ENCODE measurements around the gene SPCS3.
A peak's percentile ranks its signal among the peaks of the same experiment; 100 is the strongest.

SPCS3 gene

GRCh38 chr4:176309772-176310171 lies 10.0 kb upstream of the SPCS3 start:
- H3K4me3 ChIP-seq (replicated peaks; ENCODE audit: low read depth, low read length), result no peak overlapping the region
- no peak for DNase-seq (ENCODE audit: low read depth)
- TF ChIP-seq CTCF (IDR thresholded peaks at IDR 0.05; ENCODE audit: low read length, missing control alignments), result no peak

- no peak for DNase-seq (ENCODE audit: low read depth)
- TF ChIP-seq CTCF (IDR thresholded peaks at IDR 0.05; ENCODE audit: low read length, missing control alignments), result no peak
- no peak overlapping the region for H3K4me3 ChIP-seq (replicated peaks; ENCODE audit: low read depth, low read length)
Measured at GRCh38 chr4:176313596-176314336, 6.0 kb upstream of the SPCS3 start.

- no peak for DNase-seq (ENCODE audit: low read depth)
- H3K4me3 ChIP-seq (replicated peaks; ENCODE audit: low read depth, low read length), result peak overlapping the region; percentile 78
Measured at GRCh38 chr4:176319151-176319703, 539 bp upstream of the SPCS3 start.

GRCh38 chr4:176320340-176320975 lies 692 bp downstream of the SPCS3 start:
- peak overlapping the region; percentile 78 for H3K4me3 ChIP-seq (replicated peaks; ENCODE audit: low read depth, low read length)
- no peak for TF ChIP-seq CTCF (IDR thresholded peaks at IDR 0.05; ENCODE audit: low read length, missing control alignments)
- DNase-seq (ENCODE audit: low read depth), result peak; percentile 88

More at GRCh38 chr4:176319151-176319703, 539 bp upstream of the SPCS3 start:
- TF ChIP-seq CTCF (IDR thresholded peaks at IDR 0.05; ENCODE audit: low read length, missing control alignments), result no peak

GRCh38 chr4:176320976-176321361 lies 1.2 kb downstream of the SPCS3 start:
- peak overlapping the region; percentile 78 for H3K4me3 ChIP-seq (replicated peaks; ENCODE audit: low read depth, low read length)
- no peak for DNase-seq (ENCODE audit: low read depth)
- no peak for TF ChIP-seq CTCF (IDR thresholded peaks at IDR 0.05; ENCODE audit: low read length, missing control alignments)

- no peak for DNase-seq (ENCODE audit: low read depth)
- H3K4me3 ChIP-seq (replicated peaks; ENCODE audit: low read depth, low read length), result peak overlapping the region; percentile 78
- TF ChIP-seq CTCF (IDR thresholded peaks at IDR 0.05; ENCODE audit: low read length, missing control alignments), result no peak
Measured at GRCh38 chr4:176321589-176321988, 1.8 kb downstream of the SPCS3 start.
